ENCODE data around the gene HS1BP3. TPM values are rescaled to one million over a fixed set of nuclear protein-coding genes. Genes with fewer than 3 reads are reported as not detected.

The HS1BP3 gene
- total and polyA plus RNA-seq, 10 donors = 8.8 to 38.0 (median 25.9) TPM

GRCh38 chr2:20588918-20589871 lies 61.7 kb downstream of the HS1BP3 start:
- H3K9me3 ChIP-seq = no peaks in the 10 kb centered on the region
- no peak overlapping the region for H3K4me3 ChIP-seq
- WGBS, 5 donors = 77 to 84% (median 78%) methylated on average over 8 to 11 of the region's 11 CpGs
- TF ChIP-seq POLR2AphosphoS5 (IDR thresholded peaks at IDR 0.05) = no peak
- TF ChIP-seq CTCF (IDR thresholded peaks at IDR 0.05 in 8 of 11, conservative IDR thresholded peaks at IDR 0.05 in 3 of 11) = no peak
- TF ChIP-seq POLR2A (IDR thresholded peaks at IDR 0.05) = no peak
- no peaks in the 10 kb centered on the region for H3K36me3 ChIP-seq
- intact Hi-C loops (cut with DNase I; ENCODE audit: low total_unique reads) = no loop called here
- H3K27ac ChIP-seq = no peak overlapping the region
- H3K27me3 ChIP-seq (replicated peaks in 1 of 7) = peaks cover 0 to 6% (median 0%) of the 10 kb centered on the region in 7 donors
- DNase-seq = peak; percentile 55
- H3K4me1 ChIP-seq = peaks cover 15 to 69% (median 40%) of the 10 kb centered on the region in 6 donors

GRCh38 chr2:20585710-20586594 lies 64.9 kb downstream of the HS1BP3 start:
- Histone ChIP-seq H3K36me3 (no peaks in the 10 kb centered on the region), H3K27me3 (replicated peaks in 1 of 7) (no peaks in the 10 kb centered on the region), H3K4me1 (peaks cover 4 to 51% (median 25%) of the 10 kb centered on the region in 6 donors), H3K9me3 (peaks cover 0 to 12% (median 9%) of the 10 kb centered on the region in 8 donors), H3K4me3 (no peak overlapping the region), H3K27ac (peak overlapping the region in 5 of 8 donors; percentile 42 to 59 (median 55))
- DNase-seq = peak; percentile 59
- WGBS, 5 donors = 70 to 83% (median 79%) methylated on average over 22 of the region's 22 CpGs
- intact Hi-C loops (cut with DNase I; ENCODE audit: low total_unique reads) = no loop called here
- no peak for TF ChIP-seq CTCF (IDR thresholded peaks at IDR 0.05 in 8 of 11, conservative IDR thresholded peaks at IDR 0.05 in 3 of 11)
- TF ChIP-seq POLR2AphosphoS5 (IDR thresholded peaks at IDR 0.05) = no peak
- no peak for TF ChIP-seq POLR2A (IDR thresholded peaks at IDR 0.05)

GRCh38 chr2:20585359-20585709 lies 65.6 kb downstream of the HS1BP3 start:
- 60 to 70% (median 68%) methylated on average over 5 of the region's 5 CpGs for WGBS, 5 donors
- H3K4me1 ChIP-seq = peaks cover 4 to 54% (median 25%) of the 10 kb centered on the region in 6 donors
- TF ChIP-seq POLR2A (IDR thresholded peaks at IDR 0.05) (no peak), CTCF (IDR thresholded peaks at IDR 0.05 in 8 of 11, conservative IDR thresholded peaks at IDR 0.05 in 3 of 11) (no peak), POLR2AphosphoS5 (IDR thresholded peaks at IDR 0.05) (no peak)

More at GRCh38 chr2:20585359-20585709, 65.6 kb downstream of the HS1BP3 start:
- Histone ChIP-seq H3K27ac (peak overlapping the region in 5 of 8 donors; percentile 42 to 59 (median 55)), H3K9me3 (peaks cover 0 to 13% (median 9%) of the 10 kb centered on the region in 8 donors), H3K36me3 (no peaks in the 10 kb centered on the region), H3K27me3 (replicated peaks in 1 of 7) (no peaks in the 10 kb centered on the region), H3K4me3 (no peak overlapping the region)
- no peak for DNase-seq
- intact Hi-C loops (cut with DNase I; ENCODE audit: low total_unique reads) = no loop called here

Measured in spleen (tissue), 11 donors.